ENCODE data around the gene FAM78A.

Gene FAM78A

GRCh38 chr9:131307974-131308373 is 31.7 kb upstream of the FAM78A start:
- TF ChIP-seq CTCF (conservative IDR thresholded peaks at IDR 0.05; ENCODE audit: low read depth, low read length) = no peak
- no peak for DNase-seq (ENCODE audit: low read depth)
- no peak overlapping the region for H3K4me3 ChIP-seq (ENCODE audit: low read length)

GRCh38 chr9:131306397-131307004 is 30.2 kb upstream of the FAM78A start:
- no peak overlapping the region for H3K4me3 ChIP-seq (ENCODE audit: low read length)
- no peak for TF ChIP-seq CTCF (conservative IDR thresholded peaks at IDR 0.05; ENCODE audit: low read depth, low read length)
- no peak for DNase-seq (ENCODE audit: low read depth)

GRCh38 chr9:131304676-131305355 is 28.5 kb upstream of the FAM78A start:
- no peak overlapping the region for H3K4me3 ChIP-seq (ENCODE audit: low read length)
- DNase-seq (ENCODE audit: low read depth) = no peak
- no peak for TF ChIP-seq CTCF (conservative IDR thresholded peaks at IDR 0.05; ENCODE audit: low read depth, low read length)

GRCh38 chr9:131303381-131304321 is 27.3 kb upstream of the FAM78A start:
- no peak for DNase-seq (ENCODE audit: low read depth)
- TF ChIP-seq CTCF (conservative IDR thresholded peaks at IDR 0.05; ENCODE audit: low read depth, low read length) = no peak
- no peak overlapping the region for H3K4me3 ChIP-seq (ENCODE audit: low read length)

GRCh38 chr9:131302244-131303075 is 26.1 kb upstream of the FAM78A start:
- no peak for TF ChIP-seq CTCF (conservative IDR thresholded peaks at IDR 0.05; ENCODE audit: low read depth, low read length)
- DNase-seq (ENCODE audit: low read depth) = no peak

GRCh38 chr9:131300444-131300843 is 24.1 kb upstream of the FAM78A start:
- TF ChIP-seq CTCF (conservative IDR thresholded peaks at IDR 0.05; ENCODE audit: low read depth, low read length) = no peak
- no peak for DNase-seq (ENCODE audit: low read depth)
- H3K4me3 ChIP-seq (ENCODE audit: low read length) = no peak overlapping the region

More at GRCh38 chr9:131302244-131303075, 26.1 kb upstream of the FAM78A start:
- no peak overlapping the region for H3K4me3 ChIP-seq (ENCODE audit: low read length)
